Trophoblast cell (in vitro differentiated cells and primary cell): ENCODE measurements around the gene PDPK1.
"Not testable (repeated sequence)": the region's sequence is repeated elsewhere in the genome, so short reads cannot be mapped to it uniquely, and the experiment has no call there.

Experiments used
- DNase-seq, 2 donors: peaks; one replicate each; pipeline ENCODE4 v3.0.0-alpha.2; 2016
- H2AFZ ChIP-seq: 2 replicates; pipeline ENCODE4 v1.6.1; 2013; ENCODE audit warnings: low read length, moderate library complexity, mild to moderate bottlenecking; ENCODE audit not compliant: insufficient read depth, poor library complexity
- H2AK5ac ChIP-seq: 2 replicates; pipeline ENCODE4 v1.6.1; 2013; ENCODE audit warnings: mild to moderate bottlenecking, low read length
- H2BK120ac ChIP-seq: 2 replicates; pipeline ENCODE4 v1.6.1; 2013; ENCODE audit warnings: low read length, mild to moderate bottlenecking, moderate library complexity; ENCODE audit not compliant: insufficient read depth, poor library complexity
- H2BK12ac ChIP-seq: 2 replicates; pipeline ENCODE4 v1.6.1; 2013; ENCODE audit warnings: mild to moderate bottlenecking, low read length, moderate library complexity
- H2BK5ac ChIP-seq: 2 replicates; pipeline ENCODE4 v1.6.1; 2013; ENCODE audit warnings: low read length, low read depth, moderate library complexity, mild to moderate bottlenecking; ENCODE audit not compliant: poor library complexity
- H3K14ac ChIP-seq: 2 replicates; pipeline ENCODE4 v1.6.1; 2013; ENCODE audit warnings: mild to moderate bottlenecking, low read length
- H3K18ac ChIP-seq: 2 replicates; pipeline ENCODE4 v1.6.1; 2013; ENCODE audit warnings: mild to moderate bottlenecking, low read length
- H3K23ac ChIP-seq: 2 replicates; pipeline ENCODE4 v1.6.1; 2013; ENCODE audit warnings: low read length
- H3K27ac ChIP-seq: 2 replicates; pipeline ENCODE4 v1.5.1; 2013; ENCODE audit warnings: low read depth, mild to moderate bottlenecking, inconsistent platforms, low read length, moderate library complexity
- H3K27me3 ChIP-seq: 2 replicates; pipeline ENCODE4 v1.6.1; 2013; ENCODE audit warnings: inconsistent platforms, mild to moderate bottlenecking, low read length, moderate library complexity; ENCODE audit not compliant: insufficient read depth
- H3K36me3 ChIP-seq, 2 experiments: 1 replicate in 1 of 2; 2 replicates in 1 of 2; pipeline ENCODE4 v1.6.1; 2013; ENCODE audit warnings: low read length in 2 of 2, mild to moderate bottlenecking in 2 of 2, moderate library complexity in 1 of 2; ENCODE audit not compliant: insufficient read depth in 2 of 2, control insufficient read depth in 1 of 2
- H3K4ac ChIP-seq: 2 replicates; pipeline ENCODE4 v1.6.1; 2013; ENCODE audit warnings: low read depth, mild to moderate bottlenecking, low read length, moderate library complexity
- H3K4me1 ChIP-seq, 2 experiments: 1 replicate in 1 of 2; 2 replicates in 1 of 2; pipeline ENCODE4 v1.6.1; 2013; ENCODE audit warnings: low read length in 2 of 2, mild to moderate bottlenecking in 2 of 2, moderate library complexity in 1 of 2; ENCODE audit not compliant: insufficient read depth in 2 of 2, control insufficient read depth in 1 of 2
- H3K4me2 ChIP-seq: 2 replicates; pipeline ENCODE4 v1.6.1; 2013; ENCODE audit warnings: inconsistent platforms, mild to moderate bottlenecking, low read length, moderate library complexity
- H3K4me3 ChIP-seq: 2 replicates; pipeline ENCODE4 v1.5.1; 2013; ENCODE audit warnings: mild to moderate bottlenecking, low read depth, low read length, inconsistent platforms
- H3K79me1 ChIP-seq: one replicate; pipeline ENCODE4 v1.6.1; 2013; ENCODE audit warnings: low read length
- H3K79me2 ChIP-seq: 2 replicates; pipeline ENCODE4 v1.6.1; 2013; ENCODE audit warnings: low read length, mild to moderate bottlenecking; ENCODE audit not compliant: control insufficient read depth, insufficient read depth, poor library complexity
- H3K9ac ChIP-seq: 2 replicates; pipeline ENCODE4 v1.6.1; 2013; ENCODE audit warnings: mild to moderate bottlenecking, low read length
- H3K9me3 ChIP-seq: 2 replicates; pipeline ENCODE4 v1.6.1; 2013; ENCODE audit warnings: low read depth, mild to moderate bottlenecking, control low read depth, inconsistent platforms, low read length; ENCODE audit not compliant: insufficient read depth
- H4K12ac ChIP-seq: 2 replicates; pipeline ENCODE4 v1.6.1; 2013; ENCODE audit warnings: low read depth, mild to moderate bottlenecking, low read length, moderate library complexity
- H4K8ac ChIP-seq: 2 replicates; pipeline ENCODE4 v1.6.1; 2013; ENCODE audit warnings: low read depth, mild to moderate bottlenecking, low read length, moderate library complexity
- H4K91ac ChIP-seq: one replicate; pipeline ENCODE4 v1.6.1; 2013; ENCODE audit warnings: low read depth, mild to moderate bottlenecking, low read length, moderate library complexity
- WGBS: extraction: QIAGEN DNeasy Blood & Tissue Kit; methylation state at CpG from one replicate; pipeline ENCODE4 v1.1.7; 2013; ENCODE audit warnings: missing lambda C conversion rate; ENCODE audit not compliant: insufficient read length, insufficient coverage; ENCODE audit errors: extremely low coverage; 5-methylcytosine and 5-hydroxymethylcytosine counted together

PDPK1 gene

DNA sequence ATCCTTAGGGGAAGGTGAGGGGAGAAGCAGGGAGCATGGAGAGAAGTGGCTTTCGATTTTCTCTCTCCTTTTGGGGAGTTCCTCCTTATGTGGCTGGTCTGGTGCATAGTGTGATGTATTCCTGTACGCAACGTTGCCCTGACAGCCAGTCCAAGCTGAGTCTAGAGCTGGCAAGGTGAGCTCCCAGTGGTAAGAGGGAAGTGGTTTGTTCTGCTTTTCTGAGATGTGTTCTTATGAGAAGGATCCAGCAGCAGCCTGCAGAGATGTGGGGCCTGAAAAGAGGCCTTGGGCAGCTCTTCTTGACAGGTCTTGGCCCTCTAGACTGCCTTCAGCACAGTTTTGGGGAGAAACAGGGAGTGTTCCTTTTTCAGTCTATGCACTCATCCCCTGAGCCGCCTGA lies 3.1 kb downstream of the PDPK1 start:
- no CpG with 5 or more reads among the region's 4 CpGs for WGBS
- not testable (repeated sequence) for H4K91ac ChIP-seq

DNA sequence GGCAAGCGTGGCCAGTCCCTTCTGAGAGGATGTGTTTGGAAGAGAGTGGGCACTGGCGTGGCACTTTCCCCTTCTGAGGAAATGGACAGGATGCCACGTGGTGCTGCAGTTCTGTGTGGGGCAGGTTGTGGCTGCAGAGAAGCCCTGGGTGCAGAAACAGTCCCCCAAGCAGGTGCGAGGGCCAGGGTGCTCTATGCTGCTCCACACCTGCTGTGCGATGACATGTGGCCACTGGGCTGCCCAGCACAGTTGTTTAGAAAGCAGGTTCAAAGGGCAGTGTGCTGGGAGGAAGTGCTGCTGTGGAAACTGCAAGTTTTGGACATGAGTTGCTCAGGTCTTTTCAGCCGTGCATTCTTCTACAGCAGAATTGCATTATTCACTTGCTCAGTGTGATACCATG lies 3.6 kb downstream of the PDPK1 start:
- H2AK5ac ChIP-seq, H3K18ac ChIP-seq, H2BK5ac ChIP-seq, H2AFZ ChIP-seq, H3K27ac ChIP-seq, H4K12ac ChIP-seq, H2BK12ac ChIP-seq, H3K9ac ChIP-seq, H3K79me1 ChIP-seq, H3K14ac ChIP-seq, H3K27me3 ChIP-seq, H3K9me3 ChIP-seq, H3K4me1 ChIP-seq, H3K4me3 ChIP-seq, H2BK120ac ChIP-seq, H4K91ac ChIP-seq, H3K4me2 ChIP-seq, H4K8ac ChIP-seq, H3K23ac ChIP-seq: not testable (repeated sequence)
- Histone ChIP-seq H3K79me2 (peaks cover 18% of the 10 kb centered on the region), H3K4ac (peak overlapping the region; percentile 13), H3K36me3 (peaks cover 6 to 14% of the 10 kb centered on the region in 2 experiments)
- peak; percentile 9 to 30 for DNase-seq
- WGBS, result no CpG with 5 or more reads among the region's 6 CpGs

More for the DNA sequence above, 3.1 kb downstream of the PDPK1 start:
- not testable (repeated sequence) for H2BK5ac ChIP-seq, H3K4me2 ChIP-seq, H2BK12ac ChIP-seq, H2BK120ac ChIP-seq, H2AFZ ChIP-seq, H3K4me3 ChIP-seq, H3K14ac ChIP-seq, H2AK5ac ChIP-seq, H3K18ac ChIP-seq, H4K12ac ChIP-seq, H3K23ac ChIP-seq, H3K27ac ChIP-seq, H4K8ac ChIP-seq, H3K9me3 ChIP-seq, H3K4me1 ChIP-seq, H3K9ac ChIP-seq, H3K27me3 ChIP-seq, H3K79me1 ChIP-seq
- Histone ChIP-seq H3K36me3 (peaks cover 6 to 13% of the 10 kb centered on the region in 2 experiments), H3K79me2 (peaks cover 16% of the 10 kb centered on the region), H3K4ac (peak overlapping the region; percentile 13)
- peak in 1 of 2 donors; percentile 0 for DNase-seq

GRCh38 chr16:2543771-2544170 lies 6.0 kb downstream of the PDPK1 start:
- not testable (repeated sequence) for H3K4me3 ChIP-seq, H3K23ac ChIP-seq, H3K18ac ChIP-seq, H3K79me1 ChIP-seq, H3K27me3 ChIP-seq, H3K9ac ChIP-seq, H4K8ac ChIP-seq, H3K4me2 ChIP-seq, H4K12ac ChIP-seq, H2AFZ ChIP-seq, H3K4ac ChIP-seq, H2AK5ac ChIP-seq, H2BK5ac ChIP-seq, H4K91ac ChIP-seq, DNase-seq, H3K14ac ChIP-seq, H3K9me3 ChIP-seq, H3K27ac ChIP-seq, H2BK120ac ChIP-seq, H2BK12ac ChIP-seq, H3K4me1 ChIP-seq
- H3K36me3 ChIP-seq, result peaks cover 6 to 15% of the 10 kb centered on the region in 2 experiments
- peaks cover 18% of the 10 kb centered on the region for H3K79me2 ChIP-seq
- no CpG with 5 or more reads among the region's 14 CpGs for WGBS

DNA sequence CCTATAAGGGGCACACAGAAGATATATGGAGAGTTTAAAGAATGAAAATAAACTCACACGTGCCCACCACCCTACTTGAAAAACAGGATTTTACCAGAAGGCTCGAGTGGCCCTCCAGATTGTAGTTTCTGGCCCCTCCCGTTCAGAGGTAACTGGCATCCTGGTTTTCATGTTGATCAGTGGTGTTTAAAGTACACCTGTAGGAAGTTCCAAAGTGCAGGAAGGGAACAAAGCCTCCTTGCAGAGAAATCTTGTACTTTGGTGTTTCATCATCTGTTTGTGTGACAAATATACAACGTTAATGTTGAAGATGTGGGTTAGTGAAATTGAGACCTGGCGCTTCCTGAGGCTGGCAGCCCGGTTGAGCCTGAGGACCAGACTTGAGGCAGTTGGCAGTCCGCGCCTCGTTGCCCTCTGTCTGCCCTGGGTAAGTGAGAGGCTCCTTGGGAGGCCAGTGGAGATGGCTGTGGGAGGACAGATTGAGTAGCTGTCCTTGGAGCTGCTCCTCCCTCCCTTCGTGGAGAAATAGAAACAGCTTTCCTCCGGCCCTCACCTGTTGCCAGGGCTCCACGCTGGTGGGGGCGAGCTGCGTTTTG lies 12.6 kb downstream of the PDPK1 start:
- H3K23ac ChIP-seq, H4K91ac ChIP-seq, H2AK5ac ChIP-seq, H2BK5ac ChIP-seq, H2BK120ac ChIP-seq, H3K36me3 ChIP-seq, H3K18ac ChIP-seq, H3K4me3 ChIP-seq, H2BK12ac ChIP-seq, H3K9ac ChIP-seq, H4K12ac ChIP-seq, H3K79me2 ChIP-seq, H3K79me1 ChIP-seq, H3K4me2 ChIP-seq, H3K9me3 ChIP-seq, DNase-seq, H4K8ac ChIP-seq, H3K14ac ChIP-seq, H3K4ac ChIP-seq, H3K27ac ChIP-seq, H2AFZ ChIP-seq, H3K4me1 ChIP-seq, H3K27me3 ChIP-seq: not testable (repeated sequence)
- WGBS, result no CpG with 5 or more reads among the region's 14 CpGs
